GM19467 (cell line): Measurements from ENCODE around the gene ACAA1.

Source experiments
- ATAC-seq: cut with Tn5 transposase; IDR thresholded peaks from one replicate; pipeline ENCODE4 v1.9.1; 2021; ENCODE audit warnings: mild to moderate bottlenecking, moderate library complexity; ENCODE audit not compliant: unreplicated experiment

Gene ACAA1

GRCh38 chr3:38119821-38120692 is 16.9 kb downstream of the ACAA1 start:
- ATAC-seq: no peak

- ATAC-seq: no peak
Measured at GRCh38 chr3:38119248-38119544, 17.7 kb downstream of the ACAA1 start.

GRCh38 chr3:38118421-38119247 is 18.3 kb downstream of the ACAA1 start:
- no peak for ATAC-seq

- peak; percentile 66 for ATAC-seq
Measured at GRCh38 chr3:38117748-38118420, 19.0 kb downstream of the ACAA1 start.

GRCh38 chr3:38117163-38117716 is 19.7 kb downstream of the ACAA1 start:
- no peak for ATAC-seq

- no peak for ATAC-seq
Measured at GRCh38 chr3:38116471-38117162, 20.3 kb downstream of the ACAA1 start.

GRCh38 chr3:38115645-38116427 is 21.1 kb downstream of the ACAA1 start:
- ATAC-seq: no peak

GRCh38 chr3:38114875-38115644 is 21.9 kb downstream of the ACAA1 start:
- ATAC-seq: no peak

- no peak for ATAC-seq
Measured at GRCh38 chr3:38114052-38114874, 22.7 kb downstream of the ACAA1 start.

GRCh38 chr3:38112378-38112761 is 24.6 kb downstream of the ACAA1 start:
- ATAC-seq: no peak

- no peak for ATAC-seq
Measured at GRCh38 chr3:38111696-38112377, 25.1 kb downstream of the ACAA1 start.

- no peak for ATAC-seq
Measured at GRCh38 chr3:38111201-38111600, 25.7 kb downstream of the ACAA1 start.

GRCh38 chr3:38110314-38111050 is 26.4 kb downstream of the ACAA1 start:
- ATAC-seq: no peak

- no peak for ATAC-seq
Measured at GRCh38 chr3:38109580-38110313, 27.2 kb downstream of the ACAA1 start.

GRCh38 chr3:38108649-38109579 is 28.0 kb downstream of the ACAA1 start:
- no peak for ATAC-seq
